ENCODE data around the gene POLG2.

POLG2 gene

GRCh38 chr17:64496786-64497564 is at the start of gene POLG2:
Gene POLG2 (minus strand): TSS chr17:64497054. CDS start chr17:64496968, 86 bp downstream.
- peak; percentile 84 for DNase-seq (ENCODE audit: low read depth)

GRCh38 chr17:64544742-64545141 is 47.9 kb upstream of the POLG2 start:
- no peak for DNase-seq (ENCODE audit: low read depth)

- no peak for DNase-seq (ENCODE audit: low read depth)
Measured at GRCh38 chr17:64540118-64540776, 43.4 kb upstream of the POLG2 start.

GRCh38 chr17:64538508-64539130 is 41.8 kb upstream of the POLG2 start:
- no peak for DNase-seq (ENCODE audit: low read depth)

- DNase-seq (ENCODE audit: low read depth), result no peak
Measured at GRCh38 chr17:64537488-64537887, 40.6 kb upstream of the POLG2 start.

- DNase-seq (ENCODE audit: low read depth), result no peak
Measured at GRCh38 chr17:64536913-64537312, 40.1 kb upstream of the POLG2 start.

GRCh38 chr17:64535357-64535756 is 38.5 kb upstream of the POLG2 start:
- DNase-seq (ENCODE audit: low read depth), result no peak

- no peak for DNase-seq (ENCODE audit: low read depth)
Measured at GRCh38 chr17:64534187-64534586, 37.3 kb upstream of the POLG2 start.

GRCh38 chr17:64533784-64534183 is 36.9 kb upstream of the POLG2 start:
- no peak for DNase-seq (ENCODE audit: low read depth)

- no peak for DNase-seq (ENCODE audit: low read depth)
Measured at GRCh38 chr17:64532409-64532808, 35.6 kb upstream of the POLG2 start.

- DNase-seq (ENCODE audit: low read depth), result no peak
Measured at GRCh38 chr17:64531955-64532371, 35.1 kb upstream of the POLG2 start.

GRCh38 chr17:64529221-64529620 is 32.4 kb upstream of the POLG2 start:
- DNase-seq (ENCODE audit: low read depth), result no peak

- DNase-seq (ENCODE audit: low read depth), result no peak
Measured at GRCh38 chr17:64527914-64528313, 31.1 kb upstream of the POLG2 start.

GRCh38 chr17:64520359-64520758 is 23.5 kb upstream of the POLG2 start:
- DNase-seq (ENCODE audit: low read depth), result no peak

- DNase-seq (ENCODE audit: low read depth), result no peak
Measured at GRCh38 chr17:64519601-64520000, 22.7 kb upstream of the POLG2 start.

GRCh38 chr17:64515829-64516228 is 19.0 kb upstream of the POLG2 start:
- no peak for DNase-seq (ENCODE audit: low read depth)

GRCh38 chr17:64515419-64515818 is 18.6 kb upstream of the POLG2 start:
- DNase-seq (ENCODE audit: low read depth), result no peak

GRCh38 chr17:64509179-64509578 is 12.3 kb upstream of the POLG2 start:
- no peak for DNase-seq (ENCODE audit: low read depth)

- no peak for DNase-seq (ENCODE audit: low read depth)
Measured at GRCh38 chr17:64508683-64509082, 11.8 kb upstream of the POLG2 start.

GRCh38 chr17:64507413-64507782 is 10.5 kb upstream of the POLG2 start:
- DNase-seq (ENCODE audit: low read depth), result peak; percentile 67

GRCh38 chr17:64506576-64507412 is 9.9 kb upstream of the POLG2 start, which contains the start of gene CEP95:
Gene CEP95 (plus strand): TSS chr17:64506977. CDS start chr17:64507098, 121 bp downstream.
- DNase-seq (ENCODE audit: low read depth), result peak; percentile 96

- peak; percentile 93 for DNase-seq (ENCODE audit: low read depth)
Measured at GRCh38 chr17:64506201-64506575, 9.3 kb upstream of the POLG2 start, which contains the start of gene DDX5. Gene DDX5 (minus strand): TSS chr17:64506289. CDS start chr17:64506119, 170 bp downstream.

All from fibroblast of the conjunctiva (primary cell).